ENCODE measurements around the gene NR2C2.
"Not testable (repeated sequence)": the region's sequence is repeated elsewhere in the genome, so short reads cannot be mapped to it uniquely, and the experiment has no call there.

The NR2C2 gene

DNA sequence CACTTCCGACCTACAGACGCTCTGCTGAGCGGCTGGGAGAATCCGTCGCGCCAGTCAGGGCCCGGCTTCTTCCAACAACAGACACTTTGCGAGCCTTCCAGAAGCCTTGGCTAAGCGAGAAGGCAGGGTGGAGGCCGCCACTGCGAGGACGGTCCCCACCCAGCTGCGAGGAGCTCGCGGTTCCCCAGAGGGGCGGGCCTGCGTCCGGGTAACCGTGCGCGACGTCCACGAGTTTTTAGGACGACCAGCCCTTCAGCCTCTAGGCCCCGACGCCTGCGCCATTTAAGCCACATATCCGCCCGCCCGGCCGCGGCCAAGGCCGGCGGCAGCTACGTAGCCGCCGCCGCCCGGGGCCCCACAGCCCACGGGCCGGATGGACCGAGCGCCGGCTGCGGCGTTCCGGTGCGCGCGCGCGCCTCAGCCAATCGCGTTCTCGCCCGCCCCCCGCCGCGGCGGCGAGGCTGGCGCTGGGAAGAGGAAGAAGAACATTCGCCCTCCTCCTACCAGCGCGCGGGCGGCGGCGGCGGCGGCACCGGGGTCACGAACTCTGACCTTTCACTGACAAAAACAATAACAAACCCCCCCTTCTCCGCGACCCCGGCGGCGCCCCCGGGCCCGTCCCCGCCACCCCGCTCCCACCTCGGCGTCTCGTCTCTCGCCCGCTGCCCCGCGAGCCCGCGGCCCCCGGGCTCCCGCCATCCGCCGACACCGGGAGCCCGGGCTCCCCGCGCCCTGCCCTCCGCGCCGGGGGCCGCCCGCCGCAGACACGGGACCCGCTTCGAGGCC, at the start of gene NR2C2:
Gene NR2C2 (plus strand): TSS at position 484 of the 786 bp plus-strand sequence. CDS start 56,332 bp downstream, outside the sequence.
- TF ChIP-seq, protein P1, sequence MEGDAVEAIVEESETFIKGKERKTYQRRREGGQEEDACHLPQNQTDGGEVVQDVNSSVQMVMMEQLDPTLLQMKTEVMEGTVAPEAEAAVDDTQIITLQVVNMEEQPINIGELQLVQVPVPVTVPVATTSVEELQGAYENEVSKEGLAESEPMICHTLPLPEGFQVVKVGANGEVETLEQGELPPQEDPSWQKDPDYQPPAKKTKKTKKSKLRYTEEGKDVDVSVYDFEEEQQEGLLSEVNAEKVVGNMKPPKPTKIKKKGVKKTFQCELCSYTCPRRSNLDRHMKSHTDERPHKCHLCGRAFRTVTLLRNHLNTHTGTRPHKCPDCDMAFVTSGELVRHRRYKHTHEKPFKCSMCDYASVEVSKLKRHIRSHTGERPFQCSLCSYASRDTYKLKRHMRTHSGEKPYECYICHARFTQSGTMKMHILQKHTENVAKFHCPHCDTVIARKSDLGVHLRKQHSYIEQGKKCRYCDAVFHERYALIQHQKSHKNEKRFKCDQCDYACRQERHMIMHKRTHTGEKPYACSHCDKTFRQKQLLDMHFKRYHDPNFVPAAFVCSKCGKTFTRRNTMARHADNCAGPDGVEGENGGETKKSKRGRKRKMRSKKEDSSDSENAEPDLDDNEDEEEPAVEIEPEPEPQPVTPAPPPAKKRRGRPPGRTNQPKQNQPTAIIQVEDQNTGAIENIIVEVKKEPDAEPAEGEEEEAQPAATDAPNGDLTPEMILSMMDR (IDR thresholded peaks at IDR 0.05): no peak
- Histone ChIP-seq H3K27me3 (no peaks in the 10 kb centered on the region), H3K27ac (peak within 1 kb of the TSS; percentile 93 to 94), H3K4me3 (peak within 1 kb of the TSS; percentile 77 to 94), H3K4me1 (peaks cover 0 to 51% (median 16%) of the 10 kb centered on the region in 4 donors), H3K9me3 (no peaks in the 10 kb centered on the region), H3K36me3 (peaks cover 22 to 35% (median 28%) of the 10 kb centered on the region in 3 donors)
- intact Hi-C loops (cut with DNase I; ENCODE audit: low total_unique reads): loop anchor here (10.0 kb wide), 1 partner anchor 822 kb away; the partner anchor contains the start of genes CHCHD4 and TMEM43
- DNase-seq: peak; percentile 86 to 94

- Histone ChIP-seq H3K27me3 (no peaks in the 10 kb centered on the region), H3K27ac (no peak overlapping the region), H3K4me3 (no peak overlapping the region), H3K36me3 (peaks cover 0 to 28% (median 16%) of the 10 kb centered on the region in 3 donors), H3K9me3 (no peaks in the 10 kb centered on the region), H3K4me1 (no peaks in the 10 kb centered on the region)
- DNase-seq: no peak
- TF ChIP-seq, protein P1 (IDR thresholded peaks at IDR 0.05): no peak
- intact Hi-C loops (cut with DNase I; ENCODE audit: low total_unique reads): no loop called here
Measured at GRCh38 chr3:14898929-14899328, 48.5 kb upstream of the NR2C2 start.

DNA sequence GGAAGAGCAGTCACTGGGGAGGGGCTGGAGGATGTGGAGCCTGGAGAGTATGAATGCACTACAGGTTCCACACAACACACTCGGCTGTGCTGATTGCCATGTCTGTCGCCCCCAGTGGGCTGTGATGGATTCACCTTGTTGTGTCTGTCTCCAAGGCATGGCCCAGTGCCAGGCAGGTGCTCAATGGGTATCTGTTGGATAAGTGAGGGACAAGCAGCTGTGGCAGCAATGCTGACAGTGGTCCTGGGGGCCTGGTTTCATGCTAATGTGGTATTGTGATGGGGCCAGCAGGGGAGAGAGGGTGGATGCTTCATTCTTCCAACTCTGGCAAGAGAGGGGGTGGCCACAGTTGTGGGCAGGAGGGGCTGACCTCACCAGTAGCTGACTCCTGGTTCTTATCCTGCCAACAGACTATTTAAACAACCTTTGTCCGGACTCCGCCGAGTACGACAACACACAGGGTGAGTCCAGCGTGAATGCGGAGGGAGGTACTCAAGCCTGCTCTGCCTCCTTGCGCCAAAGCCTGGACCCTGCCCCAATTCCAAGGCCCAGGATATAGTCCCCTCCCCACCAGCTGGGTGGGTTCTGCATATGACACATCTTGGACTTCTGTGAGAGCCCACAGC, 47.3 kb upstream of the NR2C2 start:
- Histone ChIP-seq H3K4me1 (no peaks in the 10 kb centered on the region), H3K4me3 (no peak overlapping the region), H3K36me3 (peaks cover 0 to 28% (median 16%) of the 10 kb centered on the region in 3 donors), H3K27ac (no peak overlapping the region), H3K9me3 (no peaks in the 10 kb centered on the region), H3K27me3 (no peaks in the 10 kb centered on the region)
- TF ChIP-seq, protein P1 (IDR thresholded peaks at IDR 0.05): no peak
- DNase-seq: no peak
- intact Hi-C loops (cut with DNase I; ENCODE audit: low total_unique reads): no loop called here

GRCh38 chr3:14900881-14901873, 46.2 kb upstream of the NR2C2 start:
- Histone ChIP-seq H3K27me3 (no peaks in the 10 kb centered on the region), H3K4me1 (no peaks in the 10 kb centered on the region), H3K4me3 (no peak overlapping the region), H3K9me3 (no peaks in the 10 kb centered on the region), H3K27ac (no peak overlapping the region), H3K36me3 (peaks cover 0 to 28% (median 16%) of the 10 kb centered on the region in 3 donors)
- intact Hi-C loops (cut with DNase I; ENCODE audit: low total_unique reads): no loop called here
- no peak for DNase-seq
- TF ChIP-seq, protein P1 (IDR thresholded peaks at IDR 0.05): no peak

GRCh38 chr3:14902719-14903118, 44.7 kb upstream of the NR2C2 start:
- Histone ChIP-seq H3K9me3 (no peaks in the 10 kb centered on the region), H3K4me1 (no peaks in the 10 kb centered on the region), H3K4me3 (no peak overlapping the region), H3K27me3 (no peaks in the 10 kb centered on the region), H3K27ac (no peak overlapping the region), H3K36me3 (peaks cover 0 to 31% (median 14%) of the 10 kb centered on the region in 3 donors)
- TF ChIP-seq, protein P1 (IDR thresholded peaks at IDR 0.05): no peak
- DNase-seq: peak in 1 of 2 donors; percentile 55
- intact Hi-C loops (cut with DNase I; ENCODE audit: low total_unique reads): no loop called here

GRCh38 chr3:14903501-14903900, 43.9 kb upstream of the NR2C2 start:
- H3K9me3 ChIP-seq; H3K27ac ChIP-seq; H3K27me3 ChIP-seq; H3K4me3 ChIP-seq; DNase-seq; intact Hi-C loops (cut with DNase I; ENCODE audit: low total_unique reads); H3K4me1 ChIP-seq: not testable (repeated sequence)
- H3K36me3 ChIP-seq: peaks cover 0 to 23% (median 11%) of the 10 kb centered on the region in 3 donors

Measured in tibial artery (tissue), 4 donors.